Measurements from ENCODE around the gene RASAL1.

DNA sequence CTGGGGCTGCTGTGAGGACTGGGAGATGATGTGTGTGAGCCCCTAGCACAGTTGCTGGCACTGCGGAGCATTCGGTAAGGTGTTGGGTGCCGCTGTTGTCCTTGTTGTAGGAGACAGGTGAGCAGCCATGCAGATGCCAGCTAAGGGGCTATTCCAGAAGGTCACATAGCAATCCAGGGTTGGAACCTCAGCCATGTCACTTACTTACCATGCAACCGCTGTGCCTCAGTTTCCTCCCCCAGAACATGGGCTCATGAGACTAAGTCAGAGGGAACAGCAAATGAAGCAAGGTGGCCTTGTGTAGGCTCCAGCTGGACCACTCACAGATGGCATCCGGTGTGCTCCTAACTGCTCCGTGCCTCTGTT lies 65.8 kb downstream of the RASAL1 start:
- TF ChIP-seq SIN3A (IDR thresholded peaks at IDR 0.05; ENCODE audit: borderline replicate concordance, insufficient read depth, low read length): no peak
- no peak for TF ChIP-seq POLR2AphosphoS5 (IDR thresholded peaks at IDR 0.05; ENCODE audit: low read depth, low read length)
- no peak for TF ChIP-seq FOXP2 (optimal IDR thresholded peaks at IDR 0.05; ENCODE audit: borderline replicate concordance, extremely low read depth, extremely low read length, insufficient read depth)

All from PFSK-1 (cell line).